ENCODE results near the gene TGFBR1.

TGFBR1 gene

DNA sequence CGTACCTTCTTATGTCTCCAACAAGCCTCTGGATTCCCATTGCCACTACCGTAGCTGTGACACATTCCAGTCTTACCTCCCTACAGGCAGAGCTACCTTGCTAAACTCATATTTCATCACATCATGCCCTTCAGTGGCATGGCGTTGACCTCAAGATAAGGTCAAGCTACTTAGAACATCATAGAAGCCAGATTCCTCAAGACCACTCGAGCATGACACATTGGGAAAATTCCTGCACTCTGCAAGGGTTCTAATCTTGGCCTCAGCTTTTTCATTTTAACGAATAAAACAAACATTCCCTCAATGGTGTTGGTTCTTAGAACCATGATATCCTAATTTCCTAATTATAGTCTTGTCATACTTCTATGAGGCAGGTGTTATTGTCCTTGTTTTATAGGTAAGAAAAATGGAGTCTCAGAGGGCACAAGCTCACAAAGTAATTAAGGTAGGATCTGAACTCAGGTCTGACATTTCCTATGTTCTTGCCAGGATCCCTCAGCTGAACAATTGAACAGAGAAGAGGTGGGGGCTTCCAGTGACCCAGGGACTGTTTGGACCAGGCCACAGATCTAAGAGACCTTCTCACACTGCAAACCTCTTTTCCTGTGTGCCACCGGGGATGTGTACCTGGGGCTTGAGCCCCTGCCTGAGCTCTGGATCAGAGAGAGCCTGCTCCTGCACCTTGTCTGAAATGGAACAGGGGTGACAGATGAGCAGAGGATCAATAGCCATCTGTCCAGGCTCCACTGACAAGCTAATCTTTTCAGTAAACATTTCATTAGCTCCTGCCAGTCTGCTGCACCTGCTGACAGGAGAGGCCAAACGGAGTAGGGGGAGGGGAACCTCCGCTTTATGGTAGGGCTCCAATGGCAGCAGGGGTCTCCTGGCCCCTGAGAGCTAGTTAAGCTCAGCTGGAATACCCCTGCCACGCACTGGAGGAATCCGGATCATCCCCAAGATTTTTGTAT lies 67.5 kb downstream of the TGFBR1 start:
- DNase-seq: no peak

DNA sequence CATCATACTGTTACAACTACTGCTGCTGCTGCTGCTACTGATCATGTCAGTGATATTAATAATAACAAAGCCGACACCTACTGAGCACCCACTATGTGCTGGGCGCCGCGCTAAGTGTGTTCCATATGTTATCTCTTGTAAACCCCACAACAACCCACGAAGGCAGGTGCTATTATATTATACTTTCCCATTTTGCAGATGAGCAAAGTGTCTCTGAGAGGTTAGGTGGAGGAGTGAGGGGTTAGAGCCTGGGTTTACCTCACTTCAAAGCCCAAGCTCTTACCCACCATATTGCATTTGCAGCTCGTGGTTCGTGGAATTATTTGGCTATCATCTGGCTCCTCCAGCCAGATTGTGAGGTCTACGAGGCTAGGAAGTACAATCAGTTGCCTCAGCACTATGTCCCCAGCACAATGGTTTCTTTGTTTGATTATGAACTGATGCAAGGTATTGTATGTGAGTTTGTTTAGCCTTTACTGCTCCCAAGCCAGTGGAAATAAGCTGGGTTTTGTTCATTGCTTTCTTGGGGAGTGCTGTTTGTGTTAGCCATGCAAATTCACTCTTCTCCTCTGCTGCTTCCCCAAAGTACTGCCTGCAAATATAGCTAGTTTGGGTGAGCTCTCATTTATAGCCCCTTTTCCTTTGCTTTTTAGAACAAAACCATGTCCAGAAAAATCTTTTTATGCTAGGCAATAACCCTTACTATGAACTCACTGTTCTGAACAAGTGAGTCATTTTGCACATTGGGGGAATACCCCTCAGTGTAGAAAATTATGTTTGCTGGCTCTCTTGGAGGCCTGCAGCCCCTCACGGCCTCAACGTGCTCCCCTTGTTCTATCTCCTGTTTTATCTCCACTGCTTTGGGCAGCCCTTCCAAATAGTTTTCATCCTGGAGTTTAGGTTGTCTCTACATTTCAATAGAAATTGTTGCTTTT lies 68.9 kb downstream of the TGFBR1 start:
- DNase-seq: no peak

DNA sequence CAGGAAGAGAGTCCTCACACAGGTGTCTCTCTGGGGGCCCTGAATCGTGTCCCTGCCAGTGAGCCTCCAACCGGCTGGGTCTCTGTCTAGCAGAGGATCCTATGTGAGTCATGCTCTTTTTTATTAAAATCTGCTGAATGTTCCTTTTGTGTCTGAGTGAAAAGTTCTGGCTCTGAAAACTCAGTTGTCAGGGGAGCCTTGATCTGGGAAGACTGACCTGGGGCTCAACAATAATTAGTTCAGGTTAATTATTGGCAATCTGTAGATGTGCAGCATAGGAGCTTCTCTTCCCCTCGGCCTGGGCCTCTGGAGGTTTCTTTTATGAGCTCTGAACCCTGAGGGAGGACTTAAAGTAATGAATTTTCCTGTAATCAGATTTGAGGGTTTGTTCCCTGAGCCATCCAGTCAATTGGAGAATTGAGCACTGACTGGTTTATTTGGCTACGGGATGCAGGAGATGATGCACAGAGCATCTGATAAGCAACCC lies 71.7 kb downstream of the TGFBR1 start:
- DNase-seq: no peak

DNA sequence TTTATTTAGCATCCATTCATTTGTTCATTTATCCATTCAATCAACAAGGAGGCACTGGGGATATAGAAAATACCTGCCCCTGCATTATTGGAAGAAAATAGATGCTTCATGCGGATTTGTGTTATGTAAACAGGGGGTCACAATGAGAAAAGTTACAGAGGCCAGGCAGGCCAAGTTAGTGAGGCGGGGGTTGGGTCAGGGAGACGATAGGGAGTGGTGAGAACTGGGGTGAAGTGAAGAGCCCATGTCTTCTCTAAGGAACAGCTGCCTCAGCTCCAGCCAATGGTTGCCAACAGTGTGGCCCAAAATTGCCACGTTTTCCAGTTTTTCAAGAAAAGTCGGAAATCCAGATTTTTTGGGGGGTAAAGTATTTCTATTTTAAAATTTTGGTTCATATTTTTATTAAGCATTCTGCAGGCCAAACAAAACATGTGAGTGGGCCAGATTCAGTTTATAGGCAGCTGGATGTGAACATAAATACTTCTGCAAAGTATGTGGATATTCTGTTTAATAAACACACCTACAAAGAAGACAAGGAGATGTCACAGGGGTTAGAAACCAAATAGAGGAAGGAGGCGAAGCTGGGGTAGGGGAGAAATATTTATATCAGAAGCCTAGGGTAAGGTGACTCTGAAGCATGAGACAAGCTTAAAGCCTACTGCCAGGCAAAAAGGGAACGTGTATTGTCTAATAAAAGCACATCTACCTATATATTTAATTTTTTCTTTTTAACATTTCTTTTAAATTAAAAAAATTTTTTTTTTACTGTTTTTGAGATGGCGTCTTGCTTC lies 72.9 kb downstream of the TGFBR1 start:
- no peak for DNase-seq

DNA sequence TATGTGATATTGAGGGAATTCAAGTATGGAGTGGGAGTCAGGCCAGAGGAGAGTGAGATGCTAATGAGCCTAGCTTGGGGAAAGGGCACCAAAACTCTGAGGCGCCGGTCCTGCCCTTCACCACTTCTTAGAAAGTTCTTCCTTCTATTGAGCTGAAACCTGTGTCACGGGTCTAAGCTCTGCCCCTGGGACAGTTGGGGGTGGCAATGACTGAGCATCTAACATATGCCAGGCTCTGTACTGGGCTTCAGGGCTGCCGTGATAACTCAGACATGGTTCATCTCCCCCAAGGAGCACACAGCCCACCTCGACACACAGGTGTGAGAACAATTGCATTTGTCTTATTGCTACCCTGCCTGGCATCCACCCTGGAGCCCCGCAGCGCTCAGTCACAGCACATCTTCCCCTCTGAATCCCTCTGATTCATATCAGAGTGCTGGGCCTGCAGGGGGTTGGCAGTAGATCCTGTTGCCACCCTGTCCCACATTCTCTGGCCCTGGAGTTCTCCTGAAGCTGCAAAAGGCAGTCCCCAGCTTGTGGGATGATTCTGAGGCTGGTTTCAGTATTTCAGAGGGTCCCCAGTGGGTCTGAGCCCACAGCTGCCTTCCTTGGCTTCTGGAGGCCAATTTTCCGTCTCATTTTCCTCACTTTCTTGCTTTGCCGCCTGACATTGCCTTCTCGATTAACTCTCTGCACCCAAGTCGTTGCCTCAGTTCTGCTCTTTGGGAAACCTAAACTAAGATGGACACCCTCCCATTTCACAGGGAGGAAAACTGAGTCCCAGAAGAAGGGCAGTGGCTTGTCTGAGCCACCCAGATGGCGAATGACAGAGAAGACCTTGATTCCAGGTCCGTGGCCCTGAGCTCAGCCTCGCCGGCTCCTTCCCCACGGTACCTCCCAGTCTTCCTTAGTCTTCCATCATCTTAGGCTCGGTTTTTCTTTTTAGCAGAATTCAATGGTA lies 74.3 kb downstream of the TGFBR1 start:
- DNase-seq: no peak

DNA sequence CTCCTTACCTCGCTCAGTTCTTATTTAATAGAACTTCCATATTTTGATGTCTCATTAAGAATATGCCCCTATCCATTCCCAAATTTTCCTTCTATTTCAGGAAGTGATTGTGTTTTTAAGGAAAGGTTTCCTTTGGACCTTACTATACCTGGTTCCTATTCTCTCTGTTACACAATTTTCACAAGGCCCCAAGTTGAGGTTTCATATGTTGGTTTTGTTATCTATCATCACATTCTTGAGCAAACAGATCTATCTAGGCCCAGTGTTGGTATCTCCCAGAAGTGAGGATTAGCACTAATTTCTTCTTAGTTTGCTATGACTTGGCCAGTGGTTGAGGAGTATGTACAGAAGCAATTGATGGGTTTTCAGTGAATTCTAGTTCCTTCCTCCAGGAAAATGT lies 75.3 kb downstream of the TGFBR1 start:
- DNase-seq: no peak

DNA sequence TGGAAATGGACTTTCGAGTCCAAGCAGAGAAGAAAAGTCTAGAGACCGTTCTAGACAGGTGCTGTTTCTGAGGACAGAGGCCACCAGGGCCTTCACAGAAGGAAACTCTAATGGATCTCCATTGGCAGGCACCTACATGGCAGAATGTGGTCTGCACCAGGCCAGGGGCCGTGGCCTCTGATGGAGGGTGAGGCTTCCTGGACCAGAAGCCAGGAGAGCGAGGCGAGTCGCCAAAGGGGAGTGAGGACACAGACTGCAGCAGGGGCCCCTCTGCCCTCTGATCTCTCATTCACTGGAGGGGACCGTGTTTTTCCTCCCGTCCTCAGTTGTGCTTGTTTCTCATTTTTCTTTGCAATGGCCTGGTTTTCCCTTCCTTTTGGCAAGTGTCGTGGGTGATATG lies 75.7 kb downstream of the TGFBR1 start:
- no peak for DNase-seq

DNA sequence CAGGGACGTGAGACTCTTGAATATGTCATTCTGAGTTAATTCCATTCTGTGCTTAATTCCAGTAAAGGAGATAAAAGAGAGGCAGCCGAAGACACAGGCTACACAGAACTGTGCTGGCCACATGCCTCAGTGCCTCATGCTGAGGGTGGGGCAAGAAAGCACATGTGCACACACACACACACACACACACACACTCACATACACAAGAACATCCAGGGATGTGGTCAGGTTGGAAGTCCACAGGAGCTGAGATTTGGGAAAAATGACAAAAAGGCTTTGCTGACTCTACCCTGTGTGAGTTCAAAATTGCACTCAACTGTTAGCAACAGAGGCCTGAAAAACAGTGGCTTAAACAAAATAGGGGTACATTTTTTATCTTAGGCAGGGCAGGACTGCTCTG lies 76.3 kb downstream of the TGFBR1 start:
- no peak for DNase-seq

DNA sequence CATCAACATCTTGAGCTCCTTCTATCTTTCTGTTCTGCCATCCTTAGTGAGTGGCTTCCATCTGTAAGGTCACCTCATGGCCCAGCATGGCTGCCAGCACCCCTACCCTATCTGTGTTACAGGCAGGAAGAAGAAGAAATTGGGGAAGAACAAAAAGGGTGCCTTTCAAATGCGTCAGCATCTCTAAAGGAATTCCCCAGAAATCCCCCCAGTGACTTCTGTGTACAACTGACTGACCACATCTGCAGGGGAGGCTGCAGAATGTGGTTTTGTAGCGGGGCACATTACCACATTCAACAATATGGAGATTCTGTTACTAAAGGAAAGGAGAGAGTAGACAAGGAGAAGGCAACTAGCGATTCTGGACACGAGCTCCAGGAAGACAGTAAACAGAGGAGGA lies 76.7 kb downstream of the TGFBR1 start:
- peak; percentile 97 for DNase-seq

DNA sequence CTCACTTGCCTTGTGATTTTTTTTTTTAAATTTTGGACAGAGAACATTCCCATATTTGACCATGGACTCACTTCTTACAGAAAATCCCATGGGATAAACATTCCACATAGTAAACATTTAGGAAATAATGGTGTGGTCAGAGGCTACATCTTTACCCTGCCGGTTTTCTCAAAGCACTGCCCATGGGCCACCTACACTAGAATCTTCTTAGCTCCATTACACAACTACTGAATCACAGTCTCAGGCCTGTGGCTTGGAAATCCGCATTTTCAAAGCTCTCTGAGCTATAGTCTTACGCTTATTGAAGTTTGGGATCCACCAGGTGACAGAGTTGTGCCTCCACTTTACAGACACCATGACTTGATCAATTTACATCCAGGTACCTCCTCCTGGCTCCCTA lies 77.4 kb downstream of the TGFBR1 start:
- peak; percentile 55 for DNase-seq

DNA sequence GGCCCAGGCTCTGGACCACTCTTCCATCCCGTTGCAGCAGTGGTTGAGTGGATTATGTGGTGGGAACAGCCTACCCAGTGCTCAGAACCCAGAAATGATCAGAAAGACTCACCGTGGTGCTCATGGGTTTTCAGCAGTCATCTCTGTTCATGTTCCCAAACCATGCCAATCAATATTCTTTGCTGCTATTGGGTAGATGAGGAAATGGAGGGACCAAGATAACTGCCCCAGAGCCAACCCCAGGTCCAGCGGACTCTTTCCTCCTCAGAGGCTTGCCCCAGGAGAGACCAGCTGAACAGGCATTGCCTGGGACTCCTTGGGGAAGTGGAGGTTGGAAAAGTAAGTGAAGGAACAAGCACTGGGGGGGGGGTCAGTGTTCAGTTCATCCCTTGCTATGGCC lies 78.7 kb downstream of the TGFBR1 start:
- DNase-seq: no peak

DNA sequence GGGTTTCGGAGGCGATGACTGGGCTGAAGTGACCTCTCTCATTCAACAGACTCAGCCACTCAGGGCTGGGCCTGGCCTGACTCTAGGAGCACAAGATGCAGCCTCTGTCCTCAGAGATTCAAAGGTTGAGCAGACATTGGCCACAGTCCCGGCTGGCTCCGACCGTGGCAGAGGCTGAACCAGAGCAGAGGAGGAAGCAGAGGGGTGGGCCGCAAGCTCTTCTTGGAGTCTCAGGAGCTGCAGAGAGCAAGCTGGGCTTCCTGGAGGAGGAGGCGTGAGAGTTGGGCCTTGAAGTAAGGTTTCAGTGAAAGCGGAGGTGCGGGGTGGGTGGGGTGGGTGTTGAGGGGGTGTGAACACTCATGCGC lies 79.2 kb downstream of the TGFBR1 start:
- DNase-seq: no peak

DNA sequence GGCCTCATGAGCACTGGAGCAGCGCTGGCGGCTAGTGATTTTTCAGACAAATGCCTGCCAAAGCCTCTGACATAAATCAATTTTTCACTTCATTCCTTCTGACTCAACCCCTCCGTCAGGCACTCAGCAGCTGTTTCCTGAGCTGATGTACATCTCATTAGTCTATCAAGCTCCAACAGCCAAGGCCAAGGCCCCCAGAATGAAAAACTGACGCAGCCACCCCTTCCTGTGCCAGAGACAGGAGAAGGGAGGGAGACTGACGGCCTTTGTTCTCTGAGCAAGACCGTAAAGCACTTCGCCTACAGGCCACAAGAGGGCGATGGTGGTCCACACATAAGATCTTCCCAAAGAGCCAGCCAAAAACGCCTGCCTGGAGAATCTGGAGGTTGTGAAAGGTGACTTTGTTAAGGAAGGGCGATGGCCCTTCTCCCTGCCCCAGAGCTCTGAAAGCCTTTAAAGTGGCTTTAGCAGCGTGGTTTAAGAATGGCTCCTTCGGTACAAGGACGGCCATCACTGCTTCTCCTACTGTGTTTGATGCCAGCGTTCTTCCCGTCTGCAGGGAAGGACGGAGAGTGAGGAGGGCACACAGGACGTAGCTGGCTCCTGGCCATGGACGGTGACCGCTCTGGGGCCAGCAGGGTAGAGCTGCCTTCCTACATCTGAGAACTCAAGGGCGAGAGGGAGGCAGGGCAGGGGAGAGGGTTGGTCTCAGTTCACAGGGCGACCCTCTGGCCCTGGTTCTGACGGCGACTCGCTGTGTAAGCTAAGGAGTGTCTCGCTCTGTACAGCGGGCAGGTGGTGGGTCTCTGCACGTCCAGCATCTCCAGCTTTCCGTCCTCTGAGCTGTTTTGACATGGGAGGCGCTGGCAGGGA lies 79.8 kb downstream of the TGFBR1 start:
- peak; percentile 84 for DNase-seq

DNA sequence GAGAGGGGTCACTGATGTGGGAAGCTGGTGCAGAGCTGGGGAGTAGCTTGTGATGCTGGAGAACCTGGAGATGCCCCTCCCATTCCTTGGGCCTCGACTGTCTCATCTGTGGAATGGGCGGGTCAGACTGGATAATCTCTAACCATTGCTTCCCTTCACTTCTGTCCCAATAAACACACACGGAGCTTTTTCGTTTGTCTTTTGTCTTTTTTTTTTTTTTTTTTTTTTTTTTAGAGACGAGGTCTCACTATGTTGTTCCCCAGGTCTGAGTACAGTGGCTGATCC lies 80.4 kb downstream of the TGFBR1 start:
- DNase-seq: no peak

DNA sequence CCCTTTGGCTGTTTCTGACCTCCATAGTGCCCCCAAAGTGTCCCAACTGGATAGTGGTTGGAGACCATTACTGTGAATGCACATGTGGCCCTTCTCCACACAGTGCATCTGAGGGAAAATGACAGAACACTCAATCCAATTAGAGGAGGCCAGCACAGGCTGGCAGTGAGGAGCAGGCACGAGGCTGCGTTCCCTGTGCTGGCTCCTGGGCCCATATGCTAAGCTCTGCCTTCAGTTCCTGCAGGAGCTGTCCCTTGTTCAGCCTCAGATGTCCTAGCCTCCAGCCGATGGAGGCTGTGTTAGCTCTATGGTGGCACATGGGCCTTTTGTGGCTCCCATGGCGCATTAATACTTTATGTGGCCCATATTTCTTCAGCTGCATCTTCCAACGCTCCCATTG lies 81.0 kb downstream of the TGFBR1 start:
- DNase-seq: no peak

DNA sequence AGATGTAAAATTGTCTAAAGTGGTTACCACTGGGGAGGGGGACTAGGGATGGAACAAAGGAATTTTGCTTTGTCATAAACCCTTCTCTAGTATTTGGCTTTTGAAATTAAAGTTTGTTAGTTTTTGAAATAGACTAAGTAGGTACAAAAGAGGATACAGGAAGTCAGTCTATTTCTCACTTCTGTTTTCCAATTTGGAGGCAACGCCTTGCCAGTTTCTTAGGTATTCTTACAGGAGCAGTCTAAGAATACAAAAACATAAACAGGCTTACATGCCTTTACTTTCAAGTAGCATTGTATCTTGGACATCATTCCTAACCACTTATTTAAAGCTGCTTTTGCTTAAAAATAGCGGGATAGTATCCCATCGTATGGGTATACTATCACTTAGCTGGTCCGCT lies 82.4 kb downstream of the TGFBR1 start:
- DNase-seq: peak; percentile 23

DNA sequence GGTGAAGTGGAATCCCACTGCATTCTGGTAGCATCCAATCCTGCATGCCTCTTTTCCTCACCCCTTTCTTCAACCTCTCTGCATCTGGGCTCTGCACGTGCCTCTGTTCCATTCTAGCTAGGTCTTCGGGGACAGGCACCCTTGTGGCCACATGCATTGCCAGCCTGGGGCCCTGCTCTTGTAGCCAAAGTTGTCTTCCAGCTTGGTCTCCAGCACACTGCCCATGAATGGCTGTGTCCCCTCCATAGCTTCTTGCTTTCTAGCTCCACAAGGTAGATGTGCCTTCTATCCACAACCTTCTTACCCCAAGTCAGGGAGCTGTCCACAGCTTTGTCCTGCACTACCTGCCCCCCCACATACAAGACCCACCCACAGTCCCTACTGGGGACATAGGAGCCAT lies 84.3 kb downstream of the TGFBR1 start:
- DNase-seq: no peak

DNA sequence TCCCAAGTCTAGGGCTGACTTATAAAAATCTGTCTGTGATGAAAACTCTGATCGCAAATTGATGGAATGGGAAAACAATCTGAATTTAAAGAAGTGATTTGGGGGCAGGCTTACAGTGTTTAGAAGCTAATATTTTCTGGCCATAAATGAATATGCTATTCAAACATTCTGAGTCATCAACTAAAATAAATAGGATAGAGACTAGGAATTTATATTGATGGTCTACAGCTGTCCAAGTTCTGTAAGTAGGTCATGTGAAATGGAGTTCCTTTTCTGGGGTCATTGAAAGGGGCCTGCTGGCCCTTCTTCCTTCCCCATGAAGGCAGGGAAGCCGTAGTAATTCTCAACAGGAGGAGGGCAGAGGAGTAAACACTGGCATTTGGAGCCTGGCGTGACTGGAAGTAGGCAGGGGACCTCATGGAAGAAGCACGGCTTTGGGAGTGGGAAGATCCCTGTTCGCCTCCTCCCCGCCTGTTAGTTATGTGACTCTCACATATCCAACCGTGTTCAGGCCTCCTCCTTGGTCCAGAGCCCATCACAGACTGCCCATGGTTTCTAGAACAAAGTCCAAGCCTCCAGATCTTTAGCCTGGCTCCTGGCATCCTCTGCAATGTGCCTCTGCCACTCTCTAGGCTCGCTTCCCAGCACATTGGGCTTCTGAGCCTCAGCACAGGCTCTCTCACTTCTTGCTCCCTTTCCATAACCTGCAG lies 85.1 kb downstream of the TGFBR1 start:
- no peak for DNase-seq

DNA sequence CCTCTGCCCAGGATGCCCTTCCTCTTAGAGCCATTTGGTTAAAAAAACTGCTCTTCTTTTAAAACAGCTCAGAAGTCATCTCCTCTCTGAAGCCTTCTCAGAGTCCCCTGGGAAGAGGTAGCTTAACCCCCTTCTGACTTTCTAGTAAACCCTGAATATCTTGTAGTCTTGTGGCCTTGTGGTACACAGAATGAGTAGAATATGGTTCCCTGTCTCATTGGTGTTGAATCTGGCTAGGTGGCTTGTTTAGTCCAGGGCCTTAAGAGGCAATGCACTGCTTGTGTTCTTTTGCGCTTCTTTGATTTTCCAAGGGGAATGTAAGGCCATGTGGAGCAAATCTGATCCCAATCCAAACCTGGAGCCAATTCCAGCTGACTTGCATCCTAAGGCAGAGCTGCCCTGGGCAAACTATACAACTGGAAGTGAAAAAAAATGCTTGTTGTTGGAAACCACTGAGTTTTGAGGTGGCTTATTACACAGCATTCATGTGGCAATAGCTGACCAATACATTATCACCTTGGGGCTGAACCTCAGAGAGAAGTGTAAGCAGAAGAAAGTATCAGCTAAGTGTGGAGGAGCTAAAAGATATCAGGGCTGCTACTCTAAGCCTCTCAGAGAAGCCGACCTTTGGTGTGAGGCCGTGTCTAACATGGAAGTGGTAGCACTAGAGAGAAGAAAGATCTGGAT lies 85.8 kb downstream of the TGFBR1 start:
- DNase-seq: no peak

All from inflammatory macrophage treated with lipopolysaccharide for 4 hours (primary cell).